Loucy (cell line): ENCODE data around the gene FHIT.

Experiments
- EZH2phosphoT487 ChIP-seq: fragments of 200-600 bp; IDR thresholded peaks from 2 replicates; pipeline ENCODE4 v1.6.1; 2018; ENCODE audit warnings: antibody characterized with exemption, mild to moderate bottlenecking, moderate library complexity, borderline replicate concordance
- TF ChIP-seq, protein P1 (sequence below): fragments of 200-600 bp; sonication (generic); conservative IDR thresholded peaks from 2 replicates; pipeline ENCODE4 v1.5.1; 2014; ENCODE audit warnings: mild to moderate bottlenecking, antibody characterized with exemption, low read length

DNA sequence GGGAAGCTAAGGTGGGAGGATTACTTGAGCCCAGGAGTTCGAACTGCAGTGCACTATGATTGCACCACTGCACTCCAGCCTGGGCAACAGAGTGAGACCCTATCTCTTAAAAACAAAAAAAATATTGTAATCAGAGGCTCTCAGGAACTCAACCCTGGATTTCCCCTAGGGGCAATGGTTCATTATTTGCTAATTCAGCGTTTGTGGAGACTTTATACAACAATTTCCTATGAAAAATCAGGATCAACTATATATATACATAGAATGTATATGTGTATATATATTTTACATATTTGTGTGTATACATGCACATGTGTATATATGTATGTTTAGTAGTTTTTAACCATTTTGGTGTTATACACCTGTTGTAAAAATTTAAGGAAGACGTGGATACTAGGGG, 463.1 kb downstream of the FHIT start:
- TF ChIP-seq, protein P1, sequence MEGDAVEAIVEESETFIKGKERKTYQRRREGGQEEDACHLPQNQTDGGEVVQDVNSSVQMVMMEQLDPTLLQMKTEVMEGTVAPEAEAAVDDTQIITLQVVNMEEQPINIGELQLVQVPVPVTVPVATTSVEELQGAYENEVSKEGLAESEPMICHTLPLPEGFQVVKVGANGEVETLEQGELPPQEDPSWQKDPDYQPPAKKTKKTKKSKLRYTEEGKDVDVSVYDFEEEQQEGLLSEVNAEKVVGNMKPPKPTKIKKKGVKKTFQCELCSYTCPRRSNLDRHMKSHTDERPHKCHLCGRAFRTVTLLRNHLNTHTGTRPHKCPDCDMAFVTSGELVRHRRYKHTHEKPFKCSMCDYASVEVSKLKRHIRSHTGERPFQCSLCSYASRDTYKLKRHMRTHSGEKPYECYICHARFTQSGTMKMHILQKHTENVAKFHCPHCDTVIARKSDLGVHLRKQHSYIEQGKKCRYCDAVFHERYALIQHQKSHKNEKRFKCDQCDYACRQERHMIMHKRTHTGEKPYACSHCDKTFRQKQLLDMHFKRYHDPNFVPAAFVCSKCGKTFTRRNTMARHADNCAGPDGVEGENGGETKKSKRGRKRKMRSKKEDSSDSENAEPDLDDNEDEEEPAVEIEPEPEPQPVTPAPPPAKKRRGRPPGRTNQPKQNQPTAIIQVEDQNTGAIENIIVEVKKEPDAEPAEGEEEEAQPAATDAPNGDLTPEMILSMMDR: no peak
- no peak for TF ChIP-seq EZH2phosphoT487
